GM12873 (cell line): ENCODE data around the gene CNTN1.

Experiments used
- TF ChIP-seq, protein P1 (sequence below): IDR thresholded peaks from 2 replicates; pipeline ENCODE4 v1.5.1; 2012; ENCODE audit warnings: low read depth, mild to moderate bottlenecking, moderate library complexity, low read length, control low read depth; ENCODE audit not compliant: insufficient read depth; ENCODE audit errors: missing control alignments

Gene CNTN1

DNA sequence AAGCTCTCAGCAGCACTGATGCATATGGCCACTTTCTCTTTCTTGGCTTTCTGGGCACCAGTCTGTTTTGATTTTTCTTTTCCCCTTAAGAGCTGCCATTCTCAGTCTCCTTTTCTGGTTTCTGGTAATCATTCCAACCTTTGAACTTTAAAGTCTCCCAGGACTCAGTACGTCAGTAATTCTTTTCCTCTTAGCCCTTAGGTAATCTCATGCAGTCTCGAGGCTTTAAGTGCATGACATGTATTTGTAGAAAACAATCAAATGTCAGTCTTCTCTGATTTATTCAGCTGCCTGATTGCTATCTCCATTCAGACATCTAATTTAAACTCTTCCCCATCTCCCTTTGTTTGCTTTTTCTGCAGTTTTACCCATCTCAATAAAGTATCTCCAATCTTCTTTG, 356.8 kb downstream of the CNTN1 start:
- TF ChIP-seq, protein P1, sequence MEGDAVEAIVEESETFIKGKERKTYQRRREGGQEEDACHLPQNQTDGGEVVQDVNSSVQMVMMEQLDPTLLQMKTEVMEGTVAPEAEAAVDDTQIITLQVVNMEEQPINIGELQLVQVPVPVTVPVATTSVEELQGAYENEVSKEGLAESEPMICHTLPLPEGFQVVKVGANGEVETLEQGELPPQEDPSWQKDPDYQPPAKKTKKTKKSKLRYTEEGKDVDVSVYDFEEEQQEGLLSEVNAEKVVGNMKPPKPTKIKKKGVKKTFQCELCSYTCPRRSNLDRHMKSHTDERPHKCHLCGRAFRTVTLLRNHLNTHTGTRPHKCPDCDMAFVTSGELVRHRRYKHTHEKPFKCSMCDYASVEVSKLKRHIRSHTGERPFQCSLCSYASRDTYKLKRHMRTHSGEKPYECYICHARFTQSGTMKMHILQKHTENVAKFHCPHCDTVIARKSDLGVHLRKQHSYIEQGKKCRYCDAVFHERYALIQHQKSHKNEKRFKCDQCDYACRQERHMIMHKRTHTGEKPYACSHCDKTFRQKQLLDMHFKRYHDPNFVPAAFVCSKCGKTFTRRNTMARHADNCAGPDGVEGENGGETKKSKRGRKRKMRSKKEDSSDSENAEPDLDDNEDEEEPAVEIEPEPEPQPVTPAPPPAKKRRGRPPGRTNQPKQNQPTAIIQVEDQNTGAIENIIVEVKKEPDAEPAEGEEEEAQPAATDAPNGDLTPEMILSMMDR: no peak

DNA sequence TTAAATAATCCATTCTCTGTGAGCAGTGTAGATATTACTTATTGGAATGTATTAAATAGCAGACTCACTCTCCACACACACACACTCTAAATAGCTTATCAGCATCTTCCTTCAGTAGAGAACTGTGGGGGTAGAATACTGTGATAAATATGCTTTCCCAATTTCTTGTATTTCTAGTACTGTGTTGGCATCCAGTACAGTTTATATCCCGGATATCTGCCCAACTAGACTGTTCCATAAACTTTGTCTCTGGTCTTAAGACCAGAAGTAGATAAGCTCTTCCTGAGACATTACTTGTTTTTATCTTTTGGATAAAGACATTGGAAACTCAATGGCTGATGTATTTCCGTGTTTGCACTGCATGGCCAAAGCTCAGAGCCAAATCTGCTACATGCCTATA, 359.7 kb downstream of the CNTN1 start:
- TF ChIP-seq, protein P1: no peak

DNA sequence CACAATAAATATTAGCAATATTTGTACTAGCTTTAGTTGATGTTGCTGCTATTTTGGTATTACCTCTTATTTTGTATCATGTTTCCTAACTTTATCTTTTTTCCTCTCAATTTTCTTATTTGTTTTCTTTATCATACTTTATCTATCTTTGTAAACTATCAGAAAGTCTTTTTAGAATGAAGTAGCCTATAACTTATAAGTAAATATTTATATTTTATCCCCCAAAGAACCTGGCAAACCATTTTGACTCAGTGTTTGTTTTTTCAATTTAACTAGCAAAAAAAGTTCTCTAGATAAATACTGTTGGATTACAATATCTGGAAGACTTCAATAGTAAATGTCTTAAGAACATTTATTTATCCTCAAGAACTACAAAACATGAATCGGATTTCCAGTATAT, 360.2 kb downstream of the CNTN1 start:
- TF ChIP-seq, protein P1: no peak

DNA sequence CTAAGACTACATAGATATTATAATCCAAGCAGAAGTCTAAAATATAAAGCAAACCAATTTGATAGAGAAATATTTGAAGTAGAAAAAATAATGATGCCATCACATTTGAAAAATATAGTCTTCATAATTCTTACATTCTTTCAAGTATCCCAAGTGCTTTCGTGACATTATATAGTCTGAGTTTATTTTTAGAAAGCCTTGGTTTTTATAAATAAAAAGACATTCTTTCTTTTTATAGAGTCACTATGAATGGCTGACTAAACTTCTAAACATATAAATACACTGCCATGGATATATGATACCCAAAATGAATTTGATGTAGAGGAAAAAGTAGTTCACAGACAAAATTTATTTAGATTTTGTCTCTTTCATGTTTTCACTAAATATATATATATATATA, 360.8 kb downstream of the CNTN1 start:
- TF ChIP-seq, protein P1: no peak

DNA sequence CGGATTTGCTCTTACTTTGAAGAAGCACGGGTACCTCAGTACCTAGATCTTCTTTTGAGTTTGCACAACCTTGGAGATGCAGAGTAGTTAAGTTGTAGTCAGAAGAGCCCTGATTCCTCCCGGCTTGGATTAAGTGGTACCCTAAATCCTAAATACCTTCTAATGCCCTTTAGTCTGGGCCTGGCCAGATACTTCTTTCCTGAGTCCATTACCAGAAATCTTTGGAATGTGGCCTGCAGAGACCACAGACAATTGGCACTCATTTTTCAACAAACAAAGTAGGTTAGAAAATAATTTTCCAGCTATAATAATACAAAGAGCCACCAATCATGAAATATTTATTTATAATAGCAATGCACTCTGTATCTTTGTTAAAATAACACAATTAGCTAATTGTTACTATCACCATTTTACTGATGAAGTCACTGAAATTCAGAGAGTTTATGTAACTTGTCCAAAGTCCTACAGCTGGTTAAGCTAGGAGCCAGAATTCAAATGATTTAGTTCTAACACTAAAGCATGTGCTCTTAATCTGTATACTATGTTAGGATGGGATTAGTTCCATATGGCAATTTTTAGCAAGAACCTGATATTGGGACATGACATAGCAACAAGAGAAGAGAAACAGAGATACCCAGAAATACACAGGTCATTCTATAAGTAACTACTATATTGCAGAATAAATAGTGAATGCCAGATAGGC, 363.8 kb downstream of the CNTN1 start:
- TF ChIP-seq, protein P1: no peak

DNA sequence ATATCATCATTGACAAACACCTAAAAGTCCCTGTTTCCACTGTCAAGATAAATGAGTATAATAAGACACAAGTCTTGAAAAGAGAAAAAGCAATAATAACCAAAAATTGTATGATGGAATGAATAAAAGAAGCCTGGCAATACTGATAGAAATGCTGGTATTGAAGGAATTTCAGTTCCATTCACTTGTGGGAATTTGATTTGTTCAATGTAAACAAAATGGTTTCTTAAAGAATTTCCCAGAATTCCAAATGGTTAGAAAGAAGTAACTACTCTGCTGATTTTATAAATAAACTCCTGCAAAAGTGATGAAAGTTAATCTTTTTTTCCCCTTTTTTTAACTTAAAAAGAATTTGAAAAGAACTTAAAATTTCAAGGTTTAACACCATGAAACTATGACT, 366.0 kb downstream of the CNTN1 start:
- TF ChIP-seq, protein P1: no peak

DNA sequence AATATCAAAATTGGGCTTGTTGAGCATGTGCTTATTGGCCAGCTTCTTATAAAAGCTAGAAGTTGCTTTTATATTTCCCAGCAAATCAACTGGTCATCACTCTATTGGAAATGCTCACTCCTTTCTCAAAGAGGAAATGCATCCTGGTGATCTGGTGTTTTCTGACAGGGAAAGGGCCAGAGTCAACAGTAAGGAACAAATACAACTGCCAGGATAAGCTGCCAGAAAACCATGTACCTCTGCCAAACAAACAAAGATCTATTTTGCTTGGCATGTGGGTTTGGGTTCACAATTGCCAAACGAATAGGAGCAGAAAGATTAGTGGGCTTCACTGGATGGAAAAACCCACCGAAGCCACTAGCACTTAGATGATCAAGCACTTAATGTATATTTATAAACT, 369.0 kb downstream of the CNTN1 start:
- TF ChIP-seq, protein P1: no peak
